22Rv1 (cell line): ENCODE measurements around the gene HTT.

Source experiments
- H3K27ac ChIP-seq: fragments of 450-650 bp; 2 replicates; pipeline ENCODE4 v1.5.1; 2017
- ZFX ChIP-seq: fragments of 450-650 bp; IDR thresholded peaks from 2 replicates; pipeline ENCODE4 v1.6.1; 2017; ENCODE audit warnings: antibody characterized with exemption, borderline replicate concordance
- TF ChIP-seq, protein P1 (sequence below): fragments of 450-650 bp; IDR thresholded peaks from 2 replicates; pipeline ENCODE4 v1.5.1; 2017; ENCODE audit warnings: mild to moderate bottlenecking

Gene HTT

DNA sequence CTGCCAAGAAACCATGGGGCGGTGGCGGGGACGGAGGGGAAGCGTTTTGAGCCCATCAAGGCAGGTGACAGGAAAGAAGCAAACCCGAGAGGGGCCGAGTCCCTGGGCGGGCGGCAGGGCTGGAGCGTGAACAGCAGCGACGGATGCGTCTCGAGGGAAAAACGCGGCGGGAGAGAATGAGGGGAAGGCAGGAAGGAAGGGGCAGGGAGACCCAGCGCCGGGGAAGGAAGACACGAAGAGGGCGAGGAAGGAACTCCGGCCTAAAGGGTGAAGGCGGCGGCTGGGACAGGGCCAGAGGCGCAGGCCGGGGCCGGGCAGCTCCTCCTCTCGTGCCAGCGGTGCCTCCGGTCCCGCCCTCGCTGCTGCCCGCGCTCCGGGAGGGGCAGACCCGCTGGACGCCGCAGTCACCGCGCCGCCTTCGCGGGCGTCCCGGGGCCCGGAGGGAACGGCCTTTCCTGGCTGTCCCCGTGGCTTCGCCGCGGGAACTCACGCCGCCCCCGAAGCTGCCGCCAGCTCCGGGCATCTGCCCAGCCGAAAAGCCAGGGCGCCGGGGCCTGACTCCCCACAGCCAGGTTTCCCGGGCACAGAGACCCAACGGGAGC, 217.6 kb downstream of the HTT start:
- peak overlapping the region; percentile 93 for H3K27ac ChIP-seq
- no peak for TF ChIP-seq ZFX
- TF ChIP-seq, protein P1, sequence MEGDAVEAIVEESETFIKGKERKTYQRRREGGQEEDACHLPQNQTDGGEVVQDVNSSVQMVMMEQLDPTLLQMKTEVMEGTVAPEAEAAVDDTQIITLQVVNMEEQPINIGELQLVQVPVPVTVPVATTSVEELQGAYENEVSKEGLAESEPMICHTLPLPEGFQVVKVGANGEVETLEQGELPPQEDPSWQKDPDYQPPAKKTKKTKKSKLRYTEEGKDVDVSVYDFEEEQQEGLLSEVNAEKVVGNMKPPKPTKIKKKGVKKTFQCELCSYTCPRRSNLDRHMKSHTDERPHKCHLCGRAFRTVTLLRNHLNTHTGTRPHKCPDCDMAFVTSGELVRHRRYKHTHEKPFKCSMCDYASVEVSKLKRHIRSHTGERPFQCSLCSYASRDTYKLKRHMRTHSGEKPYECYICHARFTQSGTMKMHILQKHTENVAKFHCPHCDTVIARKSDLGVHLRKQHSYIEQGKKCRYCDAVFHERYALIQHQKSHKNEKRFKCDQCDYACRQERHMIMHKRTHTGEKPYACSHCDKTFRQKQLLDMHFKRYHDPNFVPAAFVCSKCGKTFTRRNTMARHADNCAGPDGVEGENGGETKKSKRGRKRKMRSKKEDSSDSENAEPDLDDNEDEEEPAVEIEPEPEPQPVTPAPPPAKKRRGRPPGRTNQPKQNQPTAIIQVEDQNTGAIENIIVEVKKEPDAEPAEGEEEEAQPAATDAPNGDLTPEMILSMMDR = no peak

DNA sequence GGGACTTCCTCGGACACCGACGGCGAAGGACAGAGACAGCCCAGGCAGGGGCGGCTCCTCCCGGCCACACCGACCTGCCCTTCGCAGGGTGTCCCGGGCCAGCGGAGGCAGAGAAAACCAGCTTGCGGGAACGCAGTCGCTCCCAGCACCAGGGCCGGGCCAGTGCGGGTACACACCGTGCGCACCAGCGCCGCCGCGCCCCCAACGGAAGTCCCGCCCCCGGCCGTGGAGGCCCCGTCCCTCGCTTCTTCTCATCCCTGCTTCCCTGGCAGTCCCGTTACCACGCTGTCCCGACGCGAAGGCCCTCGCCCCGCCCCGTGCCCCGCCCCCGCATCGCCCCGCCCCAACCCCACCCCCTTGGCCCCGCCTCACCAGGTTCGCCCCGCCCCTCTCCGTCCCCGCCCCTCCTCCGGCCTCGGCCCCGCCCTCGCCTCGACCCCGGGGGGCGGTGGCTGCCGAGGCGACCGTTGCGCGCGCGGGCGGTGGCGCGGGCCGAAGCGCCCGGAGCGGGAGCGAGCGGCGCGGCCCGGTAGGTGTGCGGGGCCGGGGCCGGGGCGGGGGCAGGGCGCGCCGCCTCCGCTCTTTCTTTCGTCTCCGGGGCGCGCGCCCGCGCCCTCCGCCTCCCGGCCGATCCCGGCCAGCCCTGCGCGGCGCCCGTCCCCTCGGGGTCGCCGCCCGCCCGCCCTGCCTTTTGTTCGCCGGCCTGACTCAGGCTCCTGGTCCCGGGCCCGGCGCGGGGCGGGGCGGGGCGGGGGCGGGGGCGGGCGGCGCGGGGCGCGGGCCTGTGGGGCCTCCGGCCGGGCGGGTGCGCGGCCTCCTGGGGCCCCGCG, 218.3 kb downstream of the HTT start, which contains the start of gene RGS12:
Gene RGS12, plus strand, starts transcription at position 451 of the 830 bp plus-strand sequence. CDS start 23,150 bp downstream, outside the sequence.
- TF ChIP-seq ZFX = no peak
- TF ChIP-seq, protein P1 = no peak
- peak within 1 kb of the TSS; percentile 93 for H3K27ac ChIP-seq
